Nephron (organoid): Measurements from ENCODE around the gene GDF2.

ENCODE experiments used
- H3K27ac Mint-ChIP-seq, 3 experiments: 2 replicates each; pipeline ENCODE4 v1.8.0; 2020; ENCODE audit warnings: mixed read lengths in 3 of 3, mild to moderate bottlenecking in 2 of 3, moderate library complexity in 1 of 3
- H3K27me3 Mint-ChIP-seq: 2 replicates; pipeline ENCODE4 v1.8.0; 2021; ENCODE audit warnings: low read depth, mild to moderate bottlenecking, moderate library complexity, mixed read lengths
- H3K36me3 Mint-ChIP-seq: 2 replicates; pipeline ENCODE4 v1.8.0; 2020; ENCODE audit warnings: low read depth, mixed read lengths
- H3K4me1 Mint-ChIP-seq: 2 replicates; pipeline ENCODE4 v1.8.0; 2020; ENCODE audit warnings: mixed read lengths
- H3K4me3 Mint-ChIP-seq, 3 experiments: 2 replicates each; pipeline ENCODE4 v1.8.0; 2020; ENCODE audit warnings: mild to moderate bottlenecking in 3 of 3, mixed read lengths in 3 of 3, moderate library complexity in 2 of 3
- H3K9me3 Mint-ChIP-seq: 2 replicates; pipeline ENCODE4 v1.8.0; 2020; ENCODE audit warnings: mixed read lengths
- CTCF ChIP-seq, 3 experiments: fragments of 200-600 bp; sonication (generic); IDR thresholded peaks; one replicate each; pipeline ENCODE4 v1.5.0; 2021; ENCODE audit warnings: antibody characterized with exemption in 3 of 3; ENCODE audit not compliant: unreplicated experiment in 3 of 3

Gene GDF2

DNA sequence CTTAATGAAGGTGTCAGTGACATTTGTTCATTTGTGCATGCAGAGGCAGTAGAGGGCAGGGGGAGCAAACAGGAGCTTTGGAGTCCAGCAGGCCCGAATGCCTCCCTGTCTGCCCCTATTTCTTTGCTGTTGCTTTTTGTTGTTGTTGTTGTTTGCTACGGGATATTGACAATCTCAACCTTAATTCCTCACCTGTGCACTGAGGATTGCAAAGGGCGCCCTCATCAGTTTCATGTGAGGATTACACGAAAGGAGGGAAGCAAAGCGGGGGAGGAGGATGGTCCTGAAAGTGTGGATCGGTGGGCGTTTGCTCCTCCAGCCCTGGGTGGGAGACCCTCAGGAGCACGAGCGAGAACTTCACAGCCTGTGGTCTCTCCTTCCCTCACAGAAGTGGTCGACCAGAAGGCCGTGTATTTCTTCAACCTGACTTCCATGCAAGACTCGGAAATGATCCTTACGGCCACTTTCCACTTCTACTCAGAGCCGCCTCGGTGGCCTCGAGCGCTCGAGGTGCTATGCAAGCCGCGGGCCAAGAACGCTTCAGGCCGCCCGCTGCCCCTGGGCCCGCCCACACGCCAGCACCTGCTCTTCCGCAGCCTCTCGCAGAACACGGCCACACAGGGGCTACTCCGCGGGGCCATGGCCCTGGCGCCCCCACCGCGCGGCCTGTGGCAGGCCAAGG is 12.7 kb upstream of the GDF2 start:
- H3K4me3 Mint-ChIP-seq = no peak overlapping the region
- no peaks in the 10 kb centered on the region for H3K9me3 Mint-ChIP-seq
- TF ChIP-seq CTCF (IDR thresholded peaks at IDR 0.05; ENCODE audit: unreplicated experiment in 3 of 3) = peak; percentile 7 to 20 (median 15)
- peaks cover 19% of the 10 kb centered on the region for H3K4me1 Mint-ChIP-seq
- no peak overlapping the region for H3K27ac Mint-ChIP-seq
- H3K36me3 Mint-ChIP-seq = no peaks in the 10 kb centered on the region
- peaks cover 58% of the 10 kb centered on the region for H3K27me3 Mint-ChIP-seq

- H3K9me3 Mint-ChIP-seq = no peaks in the 10 kb centered on the region
- no peaks in the 10 kb centered on the region for H3K36me3 Mint-ChIP-seq
- no peak for TF ChIP-seq CTCF (IDR thresholded peaks at IDR 0.05; ENCODE audit: unreplicated experiment in 3 of 3)
- peaks cover 19% of the 10 kb centered on the region for H3K4me1 Mint-ChIP-seq
- H3K27ac Mint-ChIP-seq = no peak overlapping the region
- H3K27me3 Mint-ChIP-seq = peaks cover 56% of the 10 kb centered on the region
- no peak overlapping the region for H3K4me3 Mint-ChIP-seq
These were observed 12.2 kb upstream of the GDF2 start for GRCh38 chr10:47310090-47310505.

DNA sequence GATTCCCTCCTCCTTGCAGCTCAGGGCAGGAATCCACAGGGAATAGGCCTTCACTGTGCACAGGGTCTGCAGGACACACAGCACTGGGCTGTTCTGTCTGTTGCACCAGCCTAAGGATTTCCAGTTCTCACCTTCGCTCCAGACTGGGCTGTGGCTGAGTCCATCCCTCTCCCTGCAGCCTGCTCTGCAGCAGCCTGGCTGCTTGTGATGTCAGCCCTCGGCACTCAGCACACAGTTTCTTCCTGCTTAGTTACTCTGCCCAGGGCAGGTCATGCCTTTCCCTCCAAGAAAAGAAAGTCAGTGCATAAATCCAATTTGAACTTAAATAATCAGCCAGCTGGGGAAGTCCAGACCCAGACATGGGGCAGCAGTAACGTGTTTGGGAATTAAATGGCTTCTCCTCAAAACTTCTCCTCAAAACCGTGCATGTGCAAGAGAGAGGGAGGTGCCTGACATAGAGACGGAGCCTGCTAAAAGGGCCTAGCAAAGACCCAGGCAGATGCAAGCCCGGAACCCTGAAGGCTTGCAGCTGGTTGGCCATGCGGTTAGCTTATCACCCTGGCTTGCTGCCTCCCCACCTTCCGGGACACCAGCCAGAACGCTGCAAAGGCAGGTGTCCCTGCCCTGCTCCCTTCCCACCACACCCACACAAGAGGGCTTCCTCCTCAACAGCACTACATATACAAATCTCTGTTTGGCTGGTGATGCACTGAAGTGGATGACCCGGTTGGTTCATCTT is 10.9 kb upstream of the GDF2 start:
- no peak for TF ChIP-seq CTCF (IDR thresholded peaks at IDR 0.05; ENCODE audit: unreplicated experiment in 3 of 3)
- Mint-ChIP-seq H3K36me3 (no peaks in the 10 kb centered on the region), H3K4me3 (no peak overlapping the region), H3K9me3 (no peaks in the 10 kb centered on the region), H3K27ac (peak overlapping the region in 1 of 3 experiments; percentile 31), H3K4me1 (peaks cover 19% of the 10 kb centered on the region), H3K27me3 (peaks cover 47% of the 10 kb centered on the region)

DNA sequence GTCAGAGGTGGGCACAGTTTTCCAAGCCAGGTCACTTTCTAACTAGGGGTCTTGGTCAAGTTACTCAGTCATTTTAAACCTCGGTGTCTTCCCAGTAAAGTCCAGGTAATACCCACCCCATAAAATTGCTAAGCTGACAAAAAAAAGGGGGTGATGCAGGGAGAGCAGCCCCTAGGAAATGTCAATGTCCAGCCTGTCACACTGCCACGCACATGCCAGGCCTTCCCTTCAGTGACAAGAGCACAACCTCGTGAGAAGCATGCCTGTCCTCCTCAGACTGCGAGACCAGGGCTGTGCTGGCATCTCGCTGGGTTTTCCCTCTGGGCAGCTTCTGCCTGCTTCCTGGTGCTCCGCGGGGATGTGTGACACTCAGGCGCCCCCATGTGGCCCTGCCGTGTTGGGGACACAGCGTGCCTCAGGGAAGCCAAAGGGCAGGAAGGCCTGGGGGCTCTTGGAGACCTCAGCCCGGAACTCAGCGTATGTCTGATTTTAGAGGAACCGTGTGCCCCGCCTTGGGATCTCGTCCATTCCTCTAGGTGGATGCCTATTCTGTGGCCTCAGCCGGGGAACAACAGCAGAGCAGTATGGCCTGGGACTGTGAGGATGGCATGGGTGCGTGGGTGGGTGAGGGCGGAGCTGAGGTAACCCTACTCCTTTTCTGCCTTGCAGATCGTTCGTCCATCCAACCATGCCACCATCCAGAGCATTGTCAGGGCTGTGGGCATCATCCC is 10.2 kb upstream of the GDF2 start:
- no peak overlapping the region for H3K27ac Mint-ChIP-seq
- H3K36me3 Mint-ChIP-seq = no peaks in the 10 kb centered on the region
- TF ChIP-seq CTCF (IDR thresholded peaks at IDR 0.05; ENCODE audit: unreplicated experiment in 3 of 3) = peak; percentile 86 to 91 (median 88)
- peaks cover 19% of the 10 kb centered on the region for H3K4me1 Mint-ChIP-seq
- peaks cover 40% of the 10 kb centered on the region for H3K27me3 Mint-ChIP-seq
- no peak overlapping the region for H3K4me3 Mint-ChIP-seq
- no peaks in the 10 kb centered on the region for H3K9me3 Mint-ChIP-seq

GRCh38 chr10:47312663-47312995 is 9.6 kb upstream of the GDF2 start:
- H3K27me3 Mint-ChIP-seq = peaks cover 35% of the 10 kb centered on the region
- peaks cover 19% of the 10 kb centered on the region for H3K4me1 Mint-ChIP-seq
- no peak for TF ChIP-seq CTCF (IDR thresholded peaks at IDR 0.05; ENCODE audit: unreplicated experiment in 3 of 3)
- H3K36me3 Mint-ChIP-seq = no peaks in the 10 kb centered on the region
- H3K4me3 Mint-ChIP-seq = no peak overlapping the region
- no peak overlapping the region for H3K27ac Mint-ChIP-seq
- no peaks in the 10 kb centered on the region for H3K9me3 Mint-ChIP-seq
